Lower lobe of right lung (tissue), 2 donors: ENCODE measurements around the gene COL4A6. TPM values are rescaled to one million over a fixed set of nuclear protein-coding genes. Genes with fewer than 3 reads are reported as not detected.
A peak's percentile ranks its signal among the peaks of the same experiment; 100 is the strongest.

Source experiments
- ATAC-seq, 2 donors: fragments of 200-7000 bp; cut with Tn5 transposase; one replicate each; pipeline ENCODE4 v1.9.1; 2020 to 2022; ENCODE audit warnings: mild to moderate bottlenecking in 2 of 2, moderate library complexity in 2 of 2
- DNase-seq: peaks from one replicate; pipeline ENCODE4 v3.0.0-alpha.2; 2020
- H3K27ac ChIP-seq: fragments of 200-600 bp; one replicate; pipeline ENCODE4 v1.8.0; 2022
- H3K27me3 ChIP-seq: fragments of 200-600 bp; one replicate; pipeline ENCODE4 v1.8.0; 2022; ENCODE audit warnings: low read depth
- H3K36me3 ChIP-seq: fragments of 200-600 bp; one replicate; pipeline ENCODE4 v1.8.0; 2022; ENCODE audit warnings: mild to moderate bottlenecking
- H3K4me1 ChIP-seq: fragments of 200-600 bp; one replicate; pipeline ENCODE4 v1.8.0; 2022
- H3K4me3 ChIP-seq: fragments of 200-600 bp; one replicate; pipeline ENCODE4 v1.8.0; 2022; ENCODE audit warnings: mild to moderate bottlenecking
- H3K9me3 ChIP-seq: fragments of 200-600 bp; one replicate; pipeline ENCODE4 v1.8.0; 2022
- intact Hi-C: fragments of 100-400 bp; cut with DNase I; formaldehyde crosslinking; loops from one replicate; pipeline ENCODE4 v1.11.0; 2022
- total RNA-seq: library from RNA; stranded (reverse); fragmentation: NEBNext Ultra II Directional; extraction: Animal tissue kit (Norgen Biotek cat#: 25700); gene quantifications from one replicate; pipeline ENCODE4 v1.2.1, GENCODE V29; 2021
- TF ChIP-seq, protein P1 (sequence below): fragments of 200-600 bp; IDR thresholded peaks from one replicate; pipeline ENCODE4 v1.8.0; 2022; ENCODE audit warnings: antibody characterized with exemption, mild to moderate bottlenecking
- donor health status: DM: no; HTN: yes; CAD: no; lungs with severe emphysema.

Gene COL4A6
- total RNA-seq, 1 donor from 2014 or later: 1.8 TPM

DNA sequence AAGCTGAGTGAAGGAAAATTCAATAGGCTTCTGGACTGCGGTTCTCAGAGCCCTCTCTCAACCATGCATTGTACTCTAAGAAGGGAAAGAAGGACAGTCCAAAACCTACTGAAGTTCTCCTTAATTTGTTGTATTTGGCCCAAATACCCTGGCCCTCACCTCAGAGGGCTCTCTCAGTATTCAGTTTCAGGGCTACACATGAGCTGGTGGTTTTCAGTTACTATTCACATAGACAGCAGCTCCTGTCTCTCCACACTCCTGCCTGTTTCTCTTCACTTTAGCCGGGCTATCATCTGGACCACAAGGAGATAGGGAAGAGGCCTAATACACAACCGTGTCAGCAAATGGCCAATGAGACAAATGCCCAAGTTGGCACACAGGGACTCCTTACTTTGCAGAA lies 280.6 kb downstream of the COL4A6 start:
- Histone ChIP-seq H3K4me1 (no peaks in the 10 kb centered on the region), H3K27me3 (no peaks in the 10 kb centered on the region), H3K4me3 (no peak overlapping the region), H3K27ac (no peak overlapping the region), H3K36me3 (peaks cover 12% of the 10 kb centered on the region), H3K9me3 (no peaks in the 10 kb centered on the region)
- intact Hi-C loops: no loop called here
- TF ChIP-seq, protein P1, sequence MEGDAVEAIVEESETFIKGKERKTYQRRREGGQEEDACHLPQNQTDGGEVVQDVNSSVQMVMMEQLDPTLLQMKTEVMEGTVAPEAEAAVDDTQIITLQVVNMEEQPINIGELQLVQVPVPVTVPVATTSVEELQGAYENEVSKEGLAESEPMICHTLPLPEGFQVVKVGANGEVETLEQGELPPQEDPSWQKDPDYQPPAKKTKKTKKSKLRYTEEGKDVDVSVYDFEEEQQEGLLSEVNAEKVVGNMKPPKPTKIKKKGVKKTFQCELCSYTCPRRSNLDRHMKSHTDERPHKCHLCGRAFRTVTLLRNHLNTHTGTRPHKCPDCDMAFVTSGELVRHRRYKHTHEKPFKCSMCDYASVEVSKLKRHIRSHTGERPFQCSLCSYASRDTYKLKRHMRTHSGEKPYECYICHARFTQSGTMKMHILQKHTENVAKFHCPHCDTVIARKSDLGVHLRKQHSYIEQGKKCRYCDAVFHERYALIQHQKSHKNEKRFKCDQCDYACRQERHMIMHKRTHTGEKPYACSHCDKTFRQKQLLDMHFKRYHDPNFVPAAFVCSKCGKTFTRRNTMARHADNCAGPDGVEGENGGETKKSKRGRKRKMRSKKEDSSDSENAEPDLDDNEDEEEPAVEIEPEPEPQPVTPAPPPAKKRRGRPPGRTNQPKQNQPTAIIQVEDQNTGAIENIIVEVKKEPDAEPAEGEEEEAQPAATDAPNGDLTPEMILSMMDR: no peak
- DNase-seq: no peak
- ATAC-seq: no peak

DNA sequence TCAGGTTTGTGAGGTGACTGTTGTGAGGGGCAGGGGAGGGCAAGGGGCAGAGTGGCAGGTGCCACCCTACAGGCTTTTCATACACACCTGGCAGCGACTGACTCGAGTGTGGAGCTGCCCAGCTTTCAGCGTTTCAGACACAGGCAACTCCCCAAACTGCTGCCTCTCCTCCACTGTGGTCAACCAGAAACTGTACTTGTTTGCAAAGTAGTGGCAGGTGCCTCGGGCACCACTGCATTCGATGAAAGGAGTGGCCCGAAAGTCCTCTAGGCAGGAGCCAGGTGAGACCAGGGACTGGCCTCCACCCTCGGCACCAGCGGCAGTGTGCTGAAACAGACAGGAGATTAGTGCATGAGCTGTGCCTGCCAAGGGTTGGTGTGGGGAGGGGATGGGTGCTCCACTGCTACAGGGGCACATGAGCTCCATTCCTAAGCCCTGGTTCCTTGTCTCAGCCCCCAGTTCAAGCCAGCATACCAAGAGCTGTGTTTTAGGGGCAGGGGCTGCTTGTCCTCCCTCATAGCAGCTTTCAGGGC lies 281.2 kb downstream of the COL4A6 start:
- no peak for ATAC-seq
- Histone ChIP-seq H3K9me3 (no peaks in the 10 kb centered on the region), H3K27ac (no peak overlapping the region), H3K27me3 (no peaks in the 10 kb centered on the region), H3K4me3 (no peak overlapping the region), H3K4me1 (no peaks in the 10 kb centered on the region), H3K36me3 (peaks cover 12% of the 10 kb centered on the region)
- no peak for DNase-seq
- intact Hi-C loops: no loop called here
- TF ChIP-seq, protein P1: no peak

DNA sequence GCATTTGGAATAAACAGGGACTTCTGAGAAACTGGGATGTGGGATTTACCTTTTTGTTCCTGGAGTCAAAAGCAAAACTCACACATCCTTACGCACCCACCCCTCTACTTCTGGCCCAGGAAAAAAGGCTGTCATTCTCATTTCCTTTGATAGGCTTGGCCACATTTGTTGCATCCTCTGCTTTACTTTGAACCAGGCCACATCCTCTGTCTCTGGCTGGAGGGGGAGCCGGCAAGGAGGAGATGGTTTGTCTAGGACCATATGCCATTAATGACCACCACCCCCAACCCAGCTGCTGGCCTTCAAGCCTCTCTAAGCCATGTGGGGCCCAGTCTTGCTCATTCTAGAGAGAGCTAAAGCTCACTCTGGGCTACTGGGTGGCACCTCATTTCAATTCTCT lies 282.1 kb downstream of the COL4A6 start:
- no peak for DNase-seq
- Histone ChIP-seq H3K4me1 (no peaks in the 10 kb centered on the region), H3K9me3 (no peaks in the 10 kb centered on the region), H3K4me3 (no peak overlapping the region), H3K27ac (no peak overlapping the region), H3K36me3 (peaks cover 14% of the 10 kb centered on the region), H3K27me3 (no peaks in the 10 kb centered on the region)
- TF ChIP-seq, protein P1: no peak
- no peak for ATAC-seq
- intact Hi-C loops: no loop called here

DNA sequence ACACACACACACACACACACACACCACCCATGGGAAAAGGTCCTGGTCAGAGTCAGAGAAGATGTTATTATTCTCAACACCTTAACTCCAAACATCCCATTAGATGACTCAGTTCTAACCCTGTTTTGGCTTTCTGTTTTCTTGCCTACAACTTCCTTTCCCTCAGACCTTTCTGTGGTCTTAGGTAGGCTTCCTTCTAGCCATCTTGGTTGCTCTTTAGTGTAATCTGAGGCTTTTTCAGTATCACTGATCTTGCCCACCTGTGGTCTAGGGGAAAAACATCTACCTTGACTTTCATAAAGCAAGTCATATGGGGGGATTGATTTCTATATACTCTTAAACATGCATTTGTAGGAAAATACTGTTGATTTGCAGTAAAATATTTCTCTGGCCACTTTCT lies 289.7 kb downstream of the COL4A6 start:
- Histone ChIP-seq H3K4me1 (no peaks in the 10 kb centered on the region), H3K9me3 (no peaks in the 10 kb centered on the region), H3K27ac (no peak overlapping the region), H3K27me3 (no peaks in the 10 kb centered on the region), H3K4me3 (no peak overlapping the region), H3K36me3 (peaks cover 34% of the 10 kb centered on the region)
- intact Hi-C loops: no loop called here
- ATAC-seq (no peak), DNase-seq (no peak)
- TF ChIP-seq, protein P1: no peak

DNA sequence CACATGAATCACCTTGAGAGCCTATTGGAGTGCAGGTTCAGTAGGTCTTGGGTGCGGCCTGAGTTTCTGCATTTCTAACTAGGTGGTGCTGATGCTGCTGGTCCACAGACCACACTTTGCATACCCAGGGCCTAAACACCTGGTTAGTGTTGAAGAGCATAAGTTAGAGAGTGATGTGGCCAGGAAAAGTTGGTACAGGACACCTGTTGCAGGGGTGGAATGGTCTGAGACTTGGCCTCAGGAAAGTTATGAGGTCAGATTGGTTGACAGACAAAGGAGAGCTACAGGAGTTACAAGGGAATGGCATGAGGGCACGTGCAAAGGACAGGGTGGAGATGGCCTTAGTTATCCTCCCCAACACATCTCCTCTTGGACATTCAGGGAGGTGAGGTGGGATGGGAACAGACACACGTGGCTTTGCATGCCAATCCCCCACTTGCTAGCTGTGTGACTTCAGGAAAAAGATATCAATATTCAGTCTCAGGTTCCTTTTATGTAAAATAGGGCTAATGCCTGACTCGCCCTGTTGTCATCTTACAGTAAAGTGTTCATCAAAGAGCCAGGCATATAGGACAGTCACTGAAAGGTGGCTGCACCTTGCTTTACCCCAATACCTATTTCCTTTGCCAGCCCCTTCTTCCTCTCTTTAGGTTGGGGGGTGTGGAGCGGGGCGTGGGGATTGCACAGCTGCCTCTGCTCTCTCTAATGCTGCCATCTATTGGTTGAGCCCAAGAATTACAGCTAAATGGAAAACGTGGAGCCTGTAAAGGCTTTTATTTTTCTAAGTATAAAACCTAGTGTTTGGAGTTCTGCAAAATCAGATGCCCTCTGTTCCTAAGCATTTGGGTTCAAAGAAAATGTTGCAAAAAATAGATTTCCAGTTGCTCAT lies 299.2 kb downstream of the COL4A6 start:
- Histone ChIP-seq H3K36me3 (peaks cover 34% of the 10 kb centered on the region), H3K4me3 (no peak overlapping the region), H3K9me3 (no peaks in the 10 kb centered on the region), H3K4me1 (no peaks in the 10 kb centered on the region), H3K27ac (no peak overlapping the region), H3K27me3 (no peaks in the 10 kb centered on the region)
- ATAC-seq: no peak
- intact Hi-C loops: no loop called here
- no peak for DNase-seq
- TF ChIP-seq, protein P1: peak; percentile 39
